HT1080 (cell line): ENCODE data around the gene SSH2. TPM values are rescaled to one million over a fixed set of nuclear protein-coding genes. Genes with fewer than 3 reads are reported as not detected.
A peak's percentile ranks its signal among the peaks of the same experiment; 100 is the strongest.

Experiments used
- DNase-seq: peaks from one replicate; pipeline ENCODE4 v3.0.0-alpha.2; 2015; ENCODE audit warnings: low read depth
- total RNA-seq: library from RNA; depleted of rRNA; stranded (reverse); fragments of >200 nt; shearing (Covaris generic); gene quantifications from 2 replicates; pipeline ENCODE4 v1.2.3, GENCODE V29; 2014

Gene SSH2
- total RNA-seq, 1 experiment from 2014 or later: 15.8 TPM

DNA sequence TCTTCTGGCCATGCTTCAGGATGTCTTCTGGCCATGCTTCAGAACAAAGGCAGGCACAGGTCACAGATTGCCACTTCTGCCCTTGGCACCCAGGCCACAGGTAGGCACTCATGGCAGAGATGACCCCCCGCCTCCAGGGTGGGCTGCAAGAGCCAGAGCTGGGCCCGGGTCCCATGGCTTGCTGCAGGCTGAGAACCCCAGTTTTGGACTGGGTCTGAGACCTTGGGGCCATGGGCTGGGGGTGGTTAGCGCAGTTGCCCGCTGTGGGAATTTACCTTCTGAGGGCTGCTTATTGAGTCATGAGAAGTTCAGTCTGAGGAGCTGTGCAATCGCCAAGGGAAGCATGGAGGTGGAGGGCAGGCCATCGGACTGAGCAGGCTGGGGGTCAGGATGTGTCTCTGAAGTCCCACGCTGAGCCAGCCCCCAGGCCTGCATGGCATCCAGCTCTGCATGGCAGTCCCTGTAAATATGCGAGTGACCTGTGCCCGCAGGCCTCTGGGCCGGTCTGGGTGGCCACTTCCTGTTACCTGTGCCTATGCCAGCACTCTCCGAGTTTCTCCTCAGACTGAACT, 335.4 kb downstream of the SSH2 start:
- DNase-seq: no peak

DNA sequence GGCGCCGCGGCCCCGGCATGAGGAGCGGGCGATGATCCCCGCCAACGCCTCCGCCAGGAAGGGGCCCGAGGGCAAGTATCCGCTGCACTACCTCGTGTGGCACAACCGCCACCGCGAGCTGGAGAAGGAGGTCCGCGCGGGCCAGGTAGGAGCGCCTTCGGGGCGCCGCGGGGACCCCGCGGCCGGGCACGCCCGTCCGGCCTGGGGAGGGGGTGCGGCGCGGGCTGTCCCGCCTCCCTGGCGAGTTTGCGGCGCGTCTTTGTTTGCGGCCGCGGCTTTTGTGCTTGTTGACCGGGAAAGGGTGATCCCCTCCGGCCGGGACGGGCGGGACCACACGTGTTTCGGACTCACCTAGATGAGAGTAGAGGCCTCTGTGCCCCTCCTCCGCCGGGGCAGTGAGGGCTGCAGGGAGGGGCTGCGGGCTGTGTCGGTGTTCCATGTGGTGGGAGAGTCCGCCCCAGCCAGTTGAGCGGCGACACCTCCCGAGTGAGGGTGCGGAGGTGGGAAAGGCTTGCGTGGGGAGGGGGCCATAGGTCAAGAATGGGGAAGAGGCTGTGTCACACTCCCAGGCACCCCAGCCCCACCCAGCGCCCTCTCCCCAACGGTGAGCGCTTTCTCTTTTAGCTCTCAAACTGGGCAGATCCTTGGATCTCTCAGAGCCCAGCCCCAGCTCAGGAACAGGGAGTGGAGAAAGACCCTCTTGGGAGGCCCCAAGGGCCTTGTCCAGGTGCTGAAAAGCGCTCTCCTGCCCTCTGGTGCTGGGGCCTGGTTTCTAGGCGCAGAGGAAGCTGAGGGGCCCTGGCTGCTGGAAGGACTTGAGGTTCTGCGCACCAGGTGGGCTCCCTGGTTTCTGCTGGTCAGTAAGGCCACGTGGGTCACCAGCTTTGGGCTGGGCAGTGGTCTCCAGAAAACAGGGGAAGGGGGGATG, 336.2 kb downstream of the SSH2 start:
- DNase-seq: no peak

GRCh38 chr17:29592850-29593551, 337.0 kb downstream of the SSH2 start, which contains the start of gene ANKRD13B:
TSS of gene ANKRD13B (plus strand) at chr17:29593132. CDS start at chr17:29593622, 490 bp downstream.
- peak; percentile 35 for DNase-seq

DNA sequence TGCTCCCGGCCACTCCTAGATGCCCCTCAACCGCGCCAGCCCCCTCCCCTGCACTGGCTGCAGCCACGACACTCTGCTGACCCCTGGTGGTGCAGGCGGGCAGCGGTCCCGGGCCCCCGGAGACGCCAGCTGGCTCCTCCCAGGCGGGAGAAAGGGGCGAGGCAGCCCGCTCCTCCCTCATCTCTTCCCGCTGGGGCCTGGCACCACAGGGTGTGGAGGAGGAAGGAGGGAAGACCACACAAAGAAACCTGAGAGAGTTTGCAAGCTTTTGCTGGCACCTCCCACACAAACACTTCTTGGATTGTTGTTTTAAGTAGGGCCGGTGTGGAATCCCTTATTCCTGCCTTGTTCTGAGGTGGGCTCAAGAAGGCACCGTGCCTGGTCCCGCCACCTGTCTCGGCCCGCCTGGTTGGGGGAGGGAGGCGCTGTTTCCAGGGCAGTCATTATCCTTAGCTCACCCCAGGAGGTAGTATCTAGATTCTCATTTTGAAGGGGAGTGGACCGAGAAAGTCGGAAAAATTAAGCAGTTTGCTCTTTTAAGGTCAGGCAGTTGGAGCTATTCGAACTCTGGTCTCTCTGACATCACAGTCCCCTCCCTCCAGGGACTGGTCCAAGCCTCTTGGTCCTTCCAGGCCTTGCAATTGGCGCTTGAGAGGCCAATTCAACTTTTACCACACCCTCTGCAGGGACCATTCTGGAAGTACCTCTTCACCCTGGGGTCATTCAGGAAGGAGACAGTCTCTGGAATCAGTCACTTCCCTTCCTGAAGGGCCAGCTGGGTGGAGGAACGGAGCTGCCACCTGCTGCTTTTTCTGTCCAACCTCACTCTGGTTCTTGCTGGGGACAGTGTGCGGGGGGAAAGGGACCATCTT, 338.1 kb downstream of the SSH2 start:
- peak; percentile 91 for DNase-seq

DNA sequence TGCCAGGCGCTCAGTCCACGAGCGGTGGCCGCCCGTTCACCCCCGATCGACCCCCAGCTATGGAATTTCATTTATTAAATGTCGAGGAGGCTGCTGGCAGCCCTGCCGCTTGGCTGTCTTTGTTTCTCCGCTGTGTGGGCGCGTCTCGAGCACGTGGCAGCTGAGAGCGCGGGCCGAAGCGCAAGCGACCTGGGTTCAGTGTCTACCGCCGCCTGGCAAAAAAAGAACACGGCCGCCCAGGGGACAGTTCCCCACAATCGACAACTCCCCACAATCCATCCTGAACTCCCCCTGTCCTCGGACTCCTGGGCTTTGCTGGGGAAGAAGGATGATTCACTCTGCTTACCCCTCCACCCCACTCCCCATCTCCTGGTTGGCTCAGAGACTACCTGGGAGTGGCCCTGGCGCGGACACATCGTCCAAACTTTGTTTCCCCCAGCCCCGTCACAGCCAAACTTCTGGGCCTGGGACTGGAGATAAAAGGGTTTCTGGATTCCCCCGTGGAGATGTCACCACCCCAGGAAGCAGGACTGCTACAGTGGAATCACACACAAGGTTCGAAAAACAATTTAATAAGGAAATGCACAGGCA, 338.8 kb downstream of the SSH2 start:
- peak; percentile 83 for DNase-seq

DNA sequence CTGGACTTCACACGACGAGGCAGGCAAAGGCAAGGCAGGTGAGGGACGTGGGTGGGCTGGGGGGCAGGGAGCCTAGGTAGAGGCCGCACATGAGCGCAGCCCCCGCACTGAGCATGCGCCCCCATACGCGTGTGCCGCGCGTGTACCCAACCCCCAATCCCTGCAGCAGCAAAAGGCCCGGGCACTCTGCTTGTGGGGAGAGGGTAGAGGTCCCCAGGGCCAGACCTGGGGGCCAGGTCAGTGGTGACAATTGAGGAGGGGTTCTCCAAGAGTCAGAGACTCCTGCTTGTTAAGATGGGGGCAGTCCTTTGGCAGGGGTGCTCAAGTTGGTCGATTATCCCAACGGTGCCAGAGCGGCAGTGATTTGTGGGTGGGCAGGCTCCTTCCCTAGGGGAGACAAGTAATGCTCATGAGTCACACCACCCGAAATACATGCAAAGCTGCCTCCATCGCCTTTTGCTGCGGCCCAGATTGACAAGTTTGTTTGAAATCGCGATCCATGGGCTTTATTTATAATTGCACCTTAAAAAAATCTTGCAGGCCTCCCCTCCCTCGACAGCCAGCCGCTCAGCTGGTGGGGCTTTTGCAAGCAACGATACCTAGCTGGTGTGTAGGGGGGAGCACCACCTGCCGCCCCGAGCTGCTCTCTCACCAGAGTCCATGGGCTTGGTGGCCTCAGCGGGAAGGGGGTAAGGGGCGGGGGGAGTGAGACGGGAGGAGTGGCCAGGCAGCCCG, 339.4 kb downstream of the SSH2 start:
- peak; percentile 66 for DNase-seq

DNA sequence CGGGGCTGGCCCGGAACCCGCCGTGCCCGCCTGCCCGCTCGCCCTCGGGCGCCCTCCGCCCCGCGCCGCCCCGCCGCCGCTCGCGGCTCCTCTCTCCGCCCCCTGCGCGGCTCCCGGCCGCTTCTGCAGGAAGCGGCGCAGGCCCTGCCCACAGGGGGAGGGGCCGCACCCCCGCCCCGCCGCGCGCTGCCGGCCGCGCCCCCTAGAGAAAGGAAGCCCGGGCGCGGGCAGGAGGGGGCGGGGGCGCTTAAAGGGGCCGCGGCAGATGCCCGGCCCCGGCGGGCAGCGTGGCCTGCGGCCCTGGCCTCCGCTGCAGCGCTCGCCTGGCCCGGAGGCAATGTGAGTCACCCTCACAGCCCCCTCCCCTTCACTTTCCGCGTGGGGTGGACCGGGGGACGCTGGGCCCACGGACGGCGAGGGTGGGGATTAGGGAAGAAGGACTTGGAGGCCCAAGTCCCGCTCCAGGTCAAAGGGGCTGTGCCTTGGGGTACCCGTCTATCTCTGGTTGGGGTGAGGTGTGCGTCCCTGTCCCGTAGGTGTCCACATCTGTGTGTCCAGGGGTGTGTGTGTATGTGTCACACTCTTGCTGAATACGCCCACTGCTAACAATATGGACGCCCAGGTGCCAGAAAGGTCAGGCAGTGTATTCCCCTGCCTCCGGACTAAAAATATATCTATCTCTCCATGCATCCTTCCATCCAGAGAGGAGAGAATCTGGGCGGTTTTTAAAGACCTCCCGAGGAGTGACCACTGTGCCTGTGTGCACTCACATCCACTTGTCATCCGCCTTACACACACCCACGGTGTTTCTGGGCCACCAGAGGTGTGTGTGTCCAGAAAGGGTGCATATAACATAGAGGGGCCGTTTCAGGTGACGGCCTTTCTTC, 340.3 kb downstream of the SSH2 start, which contains the start of gene GIT1:
TSS of gene GIT1 (minus strand) at position 125 of the 887 bp plus-strand sequence. CDS start 270 bp downstream, outside the sequence.
- DNase-seq: peak; percentile 82

DNA sequence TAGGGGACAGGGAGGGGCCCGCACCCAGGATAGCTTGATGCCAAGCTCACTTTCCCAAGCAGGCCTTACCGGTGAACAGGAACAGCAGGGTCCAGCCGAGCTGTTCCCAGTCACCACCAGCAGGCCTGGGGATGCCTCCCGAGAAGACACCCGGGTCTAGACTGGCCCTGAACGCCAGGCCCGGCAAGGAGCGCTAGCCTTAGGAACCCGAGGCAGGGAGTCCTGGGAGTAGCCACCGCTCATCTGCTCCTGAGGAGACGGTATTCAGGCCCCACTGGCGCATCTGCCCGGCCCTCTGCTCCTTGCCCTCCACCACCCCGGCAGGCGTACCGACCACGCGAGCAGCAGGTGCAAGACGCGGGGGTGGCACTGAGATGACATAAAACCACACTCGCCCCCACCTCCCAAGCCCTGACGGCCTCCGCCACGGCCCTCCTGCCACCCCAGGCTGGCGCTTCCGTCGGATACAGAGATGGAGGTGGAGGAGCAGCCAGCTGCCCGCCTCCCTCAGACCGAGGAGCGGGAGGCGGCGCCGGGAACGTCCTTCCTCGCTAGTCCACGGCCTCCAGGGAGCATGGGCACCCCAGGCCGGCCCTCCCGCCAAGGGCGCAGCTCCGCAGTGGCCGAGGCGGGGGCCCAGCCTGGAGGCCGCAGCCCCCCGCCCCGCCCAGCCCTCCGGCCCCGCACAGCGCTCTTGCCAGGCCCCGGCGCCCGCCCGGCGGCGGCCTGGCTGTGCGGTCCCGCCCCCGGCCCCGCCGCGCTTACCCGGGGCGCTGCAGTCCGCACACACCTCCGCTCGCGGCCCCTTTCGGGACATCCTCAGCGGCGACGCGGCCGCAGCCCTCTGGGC, 341.2 kb downstream of the SSH2 start:
- no peak for DNase-seq

GRCh38 chr17:29588017-29588561, 341.9 kb downstream of the SSH2 start:
- no peak for DNase-seq

- DNase-seq: no peak
Observed at GRCh38 chr17:29587591-29587990, 342.4 kb downstream of the SSH2 start.

GRCh38 chr17:29586676-29587469, 343.2 kb downstream of the SSH2 start:
- DNase-seq: peak; percentile 58

DNA sequence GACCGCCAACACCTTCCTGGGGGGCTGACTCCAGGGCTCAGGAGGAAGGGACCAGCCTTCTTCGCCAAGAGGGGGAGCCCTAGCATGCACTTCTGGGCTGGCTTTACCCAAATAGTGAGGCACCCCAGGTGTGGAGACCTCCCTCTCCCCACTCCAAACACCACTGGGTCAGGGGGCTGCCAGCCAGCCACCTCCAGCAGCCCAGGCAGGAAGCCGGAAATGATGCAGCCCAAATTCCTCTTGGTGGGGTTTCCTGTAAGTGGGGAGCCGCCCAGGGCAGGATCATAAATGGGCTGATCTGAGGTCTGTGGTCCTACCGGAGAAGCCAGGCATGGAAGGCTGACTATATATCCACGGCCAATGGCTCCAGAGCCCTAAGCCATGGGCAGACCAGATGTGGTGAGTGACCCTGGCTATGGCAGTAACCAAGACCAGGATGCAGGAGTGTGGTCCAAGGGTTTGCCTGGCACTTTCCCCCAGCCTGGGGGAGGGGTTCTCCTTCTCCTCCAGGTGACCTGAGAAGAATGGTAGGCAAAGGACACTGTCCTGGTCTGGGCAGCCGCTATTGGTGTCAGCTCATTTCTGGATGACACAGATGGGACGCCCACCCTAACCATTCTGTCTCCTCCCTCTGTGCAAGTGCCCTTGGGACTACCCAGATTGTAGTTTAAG, 344.8 kb downstream of the SSH2 start:
- DNase-seq: peak; percentile 84

GRCh38 chr17:29584452-29585079, 345.5 kb downstream of the SSH2 start:
- DNase-seq: peak; percentile 39

DNA sequence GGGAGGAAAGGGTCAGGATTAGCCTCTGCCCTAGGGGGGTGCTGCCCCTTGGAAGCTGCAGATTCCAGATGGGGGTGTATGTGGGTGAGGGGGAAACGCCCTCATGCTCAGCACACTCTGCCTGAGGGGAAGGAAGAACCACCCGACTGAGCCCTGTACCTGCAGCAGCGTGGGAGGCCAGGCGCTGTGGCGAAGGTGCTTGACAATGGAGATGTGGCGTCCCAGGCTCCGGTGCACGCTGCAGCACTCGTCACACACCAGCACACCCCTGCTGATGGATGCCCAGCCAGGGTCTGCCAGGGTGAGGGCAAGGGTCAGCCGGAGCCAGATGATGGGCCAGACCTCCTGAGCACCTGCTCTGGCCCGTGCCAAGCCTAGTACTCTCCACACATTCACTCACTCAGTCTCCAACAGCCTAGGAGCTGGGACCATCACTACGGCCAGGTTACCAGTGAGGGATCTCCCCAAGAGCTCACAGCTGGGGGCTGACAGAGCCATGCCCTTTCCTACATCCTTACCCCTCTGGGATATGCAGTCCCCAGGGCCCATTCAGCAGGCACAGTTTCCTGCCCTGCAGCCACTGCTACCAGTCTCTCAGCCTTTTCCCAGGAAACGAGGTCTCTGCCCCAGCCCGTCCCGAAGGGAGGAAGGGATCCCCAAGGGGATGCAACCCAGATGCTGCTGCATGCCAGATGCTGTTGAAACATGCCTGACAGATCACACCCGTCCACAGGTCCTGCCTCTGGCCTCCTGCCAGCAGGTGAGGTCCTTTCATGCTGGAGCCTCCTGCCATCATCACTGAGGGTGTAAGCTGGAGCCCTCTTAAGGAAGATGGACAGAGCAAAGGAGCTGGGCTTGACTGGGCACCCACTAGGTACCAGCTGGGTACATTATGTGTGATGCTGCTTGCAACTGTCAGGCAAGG, 346.4 kb downstream of the SSH2 start:
- no peak for DNase-seq
